ENCODE data around the gene GPR137.

GRCh38 chr11:64285885-64286800 is 495 bp downstream of the GPR137 start:
- TF ChIP-seq POLR2AphosphoS5 (IDR thresholded peaks at IDR 0.05; ENCODE audit: borderline replicate concordance, low read depth, low read length) (no peak), EZH2 (IDR thresholded peaks at IDR 0.05) (no peak), FOXP2 (optimal IDR thresholded peaks at IDR 0.05; ENCODE audit: control extremely low read depth, extremely low read length, insufficient read depth) (no peak)

Measured in SK-N-MC (cell line).